ENCODE results near the gene CNTNAP4.

GRCh38 chr16:76303637-76304314 lies 26.6 kb downstream of the CNTNAP4 start:
- TF ChIP-seq CTCF (IDR thresholded peaks at IDR 0.05) = no peak
- TF ChIP-seq POLR2AphosphoS5 (IDR thresholded peaks at IDR 0.05) = no peak
